Measurements from ENCODE around the gene GAA.
"Not testable (repeated sequence)": the region's sequence is repeated elsewhere in the genome, so short reads cannot be mapped to it uniquely, and the experiment has no call there.

Gene GAA

DNA sequence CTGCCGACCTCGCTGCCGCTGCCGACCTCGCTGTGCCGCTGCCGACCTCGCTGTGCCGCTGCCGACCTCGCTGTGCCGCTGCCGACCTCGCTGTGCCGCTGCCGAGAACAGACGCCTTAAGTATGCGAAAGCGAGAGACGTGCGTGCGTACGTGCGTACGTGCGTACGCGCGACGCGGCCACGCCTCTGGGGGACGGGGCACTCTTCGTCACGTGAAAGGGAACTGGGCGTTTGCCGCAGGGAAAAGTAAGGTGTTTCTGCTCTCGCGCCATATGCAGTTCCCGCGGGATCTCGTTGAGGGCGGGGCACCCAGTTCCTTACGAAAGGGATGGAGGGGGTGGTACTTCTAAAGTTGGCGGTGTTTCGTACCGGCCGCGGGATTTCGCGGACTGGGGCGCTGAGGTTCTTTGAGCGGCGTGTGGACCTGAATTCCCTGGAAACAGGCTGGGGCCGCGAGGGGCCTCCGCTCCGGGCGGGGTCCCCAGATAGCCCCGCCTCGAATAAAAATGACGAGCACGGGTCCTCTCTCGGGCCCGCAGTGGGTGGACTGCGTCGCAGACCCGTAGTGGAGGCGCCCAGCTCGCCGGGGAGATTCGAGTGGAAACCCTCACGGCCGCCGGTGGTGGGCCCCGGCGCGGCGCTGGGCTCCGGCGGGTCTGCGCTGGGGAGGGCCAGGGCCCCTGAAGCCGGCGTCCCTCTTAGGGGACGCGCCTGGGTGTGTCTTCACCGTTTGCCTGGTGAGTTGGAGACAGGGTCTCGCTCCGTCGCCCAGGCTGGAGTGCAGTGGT, 45.8 kb downstream of the GAA start, which contains the start of gene EIF4A3:
TSS of gene EIF4A3 (minus strand) at position 94 of the 788 bp plus-strand sequence. CDS start 167 bp downstream, outside the sequence.
- peak; percentile 98 for DNase-seq

DNA sequence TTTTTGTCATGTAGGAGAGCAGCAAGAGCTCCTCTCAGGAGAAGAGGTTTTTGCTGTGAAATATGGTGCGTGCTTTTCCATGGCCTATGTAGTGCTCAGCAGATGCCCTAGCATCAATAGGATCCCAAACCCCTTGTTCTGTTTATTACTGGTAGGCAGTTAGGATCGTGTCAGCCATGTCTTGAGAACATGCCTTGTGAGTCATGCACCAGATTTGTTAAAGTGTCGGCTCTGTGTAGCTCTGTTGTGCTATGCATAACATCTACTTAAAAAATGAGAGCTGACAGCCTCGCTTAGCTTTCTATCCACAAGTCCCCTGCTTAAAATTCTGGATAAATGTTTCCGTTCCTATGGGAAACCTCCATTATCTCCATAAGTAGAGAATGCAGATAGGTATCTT, 50.0 kb downstream of the GAA start:
- no peak for DNase-seq

DNA sequence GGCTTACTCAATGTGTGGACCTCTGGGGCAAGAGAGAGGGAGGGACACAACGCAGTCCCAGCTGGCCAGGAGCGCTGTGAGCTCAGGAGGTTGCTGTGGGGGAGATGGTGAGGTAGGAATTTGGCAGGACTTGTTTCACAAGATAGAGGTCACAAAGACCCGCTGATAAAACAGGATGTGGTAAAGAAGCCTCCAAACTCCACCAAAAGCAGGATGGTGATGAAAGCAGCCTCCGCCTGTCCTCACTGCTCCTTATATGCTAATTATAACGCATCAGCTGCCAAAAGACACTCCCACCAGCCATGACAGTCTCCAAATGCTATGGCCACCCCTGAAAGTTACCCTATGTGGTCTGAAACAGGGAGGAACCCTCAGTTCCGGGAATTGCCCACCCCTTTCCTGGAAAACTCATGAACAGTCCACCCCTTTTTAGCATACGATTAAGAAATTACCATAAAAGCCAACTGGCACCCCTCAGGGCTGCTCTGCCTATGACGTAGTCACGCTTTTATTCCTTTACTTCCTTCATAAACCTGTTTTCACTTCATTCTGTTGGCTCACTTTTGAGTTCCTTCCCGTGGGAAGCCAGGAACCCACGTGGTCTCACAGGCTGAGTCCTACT, 50.8 kb downstream of the GAA start:
- DNase-seq: no peak

DNA sequence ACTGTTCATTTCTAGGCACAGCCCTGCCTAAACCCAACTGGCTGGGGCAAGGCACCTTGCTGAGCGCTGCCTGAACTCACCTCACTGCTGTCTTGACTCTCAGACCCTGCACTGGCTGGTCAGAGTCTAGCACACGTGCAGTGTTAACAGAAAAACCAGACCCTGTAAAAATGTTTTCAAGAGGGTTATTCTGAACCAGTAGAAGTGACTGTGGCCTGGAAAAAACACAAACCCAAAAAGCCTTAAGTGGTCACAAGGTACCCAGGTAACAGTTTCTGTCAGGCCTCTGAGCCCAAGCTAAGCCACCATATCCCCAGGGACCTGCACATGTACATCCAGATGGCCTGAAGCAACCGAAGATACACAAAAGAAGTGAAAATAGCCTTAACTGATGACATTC, 51.6 kb downstream of the GAA start:
- DNase-seq: no peak

DNA sequence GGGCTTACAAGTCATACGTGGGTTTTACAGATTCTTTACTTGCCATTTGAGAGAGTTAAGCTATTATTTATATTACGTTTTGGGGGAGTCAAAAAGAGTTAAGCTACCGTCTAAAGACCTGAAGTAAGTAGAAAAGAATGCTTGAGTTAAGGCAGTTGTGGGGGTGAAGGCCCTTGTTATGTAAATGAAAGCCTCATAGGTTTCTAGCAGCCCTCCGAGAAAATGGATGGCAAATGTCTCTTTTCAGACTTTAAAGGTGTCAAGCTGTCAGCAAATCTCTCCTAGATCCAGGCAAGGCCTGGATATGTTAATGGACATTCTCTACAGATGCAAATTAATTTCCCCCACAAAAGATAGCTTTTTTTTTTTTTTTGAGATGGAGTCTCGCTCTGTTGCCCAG, 52.8 kb downstream of the GAA start:
- DNase-seq: no peak

DNA sequence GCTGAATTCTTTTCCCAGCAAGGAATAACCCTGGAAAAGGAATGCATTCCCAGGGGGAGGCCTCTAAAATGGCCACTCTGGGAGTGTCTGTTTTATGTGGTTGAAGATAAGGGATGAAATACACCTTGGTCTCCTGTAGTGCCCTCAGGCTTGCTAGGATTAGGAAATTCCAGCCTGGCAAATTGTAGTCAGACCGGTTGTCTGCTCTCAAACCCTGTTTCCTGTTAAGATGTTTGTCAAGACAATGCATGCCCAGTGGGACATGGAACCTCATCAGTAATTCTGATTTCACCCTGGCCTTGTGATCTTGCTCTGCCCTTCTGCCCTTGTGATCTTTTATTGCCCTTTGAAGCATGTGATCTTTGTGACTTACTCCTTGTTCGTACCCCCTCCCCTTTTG, 54.2 kb downstream of the GAA start:
- not testable (repeated sequence) for DNase-seq

DNA sequence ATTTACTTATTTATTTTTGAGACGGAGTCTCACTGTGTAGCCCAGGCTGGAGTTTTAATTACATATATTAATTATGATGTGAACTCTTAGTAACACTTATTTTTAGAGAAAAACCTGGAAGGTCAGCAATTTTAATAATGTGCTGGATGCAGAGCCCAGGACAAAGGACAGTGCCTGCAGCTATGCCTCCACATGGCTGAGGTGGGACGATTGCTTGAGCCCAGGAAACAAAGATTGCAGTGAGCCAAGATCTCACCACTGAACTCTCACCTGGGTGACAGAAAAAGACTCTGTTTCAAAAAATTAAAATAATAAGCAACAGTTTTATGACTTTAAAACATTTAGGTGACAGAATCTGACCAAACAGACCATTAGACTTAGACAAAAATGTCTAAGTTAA, 57.5 kb downstream of the GAA start:
- no peak for DNase-seq

DNA sequence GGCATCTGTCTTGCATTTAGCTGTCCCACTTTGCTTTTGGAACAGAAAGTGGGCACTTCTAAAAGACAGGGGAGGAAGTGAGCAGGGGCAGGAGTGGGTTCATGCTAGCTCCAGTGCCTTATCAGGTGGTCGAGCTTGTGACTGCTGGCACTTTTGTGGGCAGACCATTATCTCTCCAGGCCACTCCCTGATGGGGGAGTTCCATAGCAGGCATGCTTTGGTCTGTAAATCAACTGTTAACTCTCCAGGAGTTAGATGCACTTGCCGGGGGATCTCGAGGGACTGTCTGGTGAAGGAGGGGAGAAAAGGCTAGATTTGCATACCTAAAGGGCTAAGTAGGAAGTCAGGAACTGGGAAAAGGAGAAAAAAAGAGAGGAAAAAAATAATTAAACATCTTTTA, 59.2 kb downstream of the GAA start:
- no peak for DNase-seq

DNA sequence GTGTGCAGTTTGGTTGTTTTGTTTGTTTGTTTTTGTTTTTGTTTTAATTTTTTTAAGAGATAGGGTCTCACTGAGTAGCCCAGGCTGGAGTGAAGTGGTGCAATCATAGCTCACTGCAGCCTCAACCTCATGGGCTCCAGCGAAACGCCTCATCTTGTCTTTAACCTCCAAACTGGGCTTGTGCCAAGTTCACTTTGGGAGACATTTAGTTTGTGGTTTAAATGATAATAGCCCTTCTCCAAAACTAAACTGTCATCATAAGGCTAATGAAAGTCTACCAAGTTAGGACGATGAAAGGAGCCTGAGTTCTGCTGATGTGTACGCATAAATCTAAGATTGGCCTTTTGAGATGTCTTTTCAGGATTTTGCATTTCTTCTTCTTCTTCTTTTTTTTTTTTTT, 62.0 kb downstream of the GAA start:
- no peak for DNase-seq

DNA sequence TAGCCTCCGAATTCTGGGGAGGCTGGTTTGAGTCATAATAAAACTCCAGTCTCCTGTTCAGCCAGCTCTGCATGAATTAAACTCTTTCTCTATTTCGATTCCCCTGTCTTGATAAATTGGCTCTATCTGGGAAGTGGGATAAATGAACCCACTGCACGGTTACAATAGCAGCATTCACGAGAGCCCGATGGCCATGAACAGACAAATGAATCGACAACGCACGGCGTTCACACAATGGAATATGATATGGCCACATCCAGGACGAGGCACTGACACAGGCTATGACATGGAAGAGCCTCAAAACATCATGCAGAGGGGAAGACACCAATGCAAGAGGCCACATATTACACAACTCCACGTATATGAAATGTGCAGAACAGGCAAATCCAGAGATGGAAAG, 62.8 kb downstream of the GAA start:
- DNase-seq: no peak

DNA sequence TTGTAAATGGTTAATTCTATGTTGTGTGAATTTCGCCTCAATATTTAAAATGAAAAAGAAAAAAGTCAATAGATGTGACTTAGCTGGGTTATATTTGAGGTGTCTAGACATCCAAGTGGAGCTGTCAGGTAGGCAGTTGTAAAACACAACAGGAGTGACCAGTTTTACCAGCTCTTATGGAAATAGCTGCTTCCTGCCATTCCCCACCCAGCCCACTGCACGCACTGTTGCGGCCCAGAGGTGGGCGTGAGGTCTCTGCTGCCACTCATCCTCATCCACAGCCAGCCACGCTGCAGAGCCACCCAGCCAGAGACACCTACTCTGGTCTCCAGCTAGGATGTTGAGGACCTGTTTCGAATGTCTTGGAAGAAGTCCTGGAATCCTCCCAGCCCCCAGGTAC, 65.1 kb downstream of the GAA start:
- no peak for DNase-seq

DNA sequence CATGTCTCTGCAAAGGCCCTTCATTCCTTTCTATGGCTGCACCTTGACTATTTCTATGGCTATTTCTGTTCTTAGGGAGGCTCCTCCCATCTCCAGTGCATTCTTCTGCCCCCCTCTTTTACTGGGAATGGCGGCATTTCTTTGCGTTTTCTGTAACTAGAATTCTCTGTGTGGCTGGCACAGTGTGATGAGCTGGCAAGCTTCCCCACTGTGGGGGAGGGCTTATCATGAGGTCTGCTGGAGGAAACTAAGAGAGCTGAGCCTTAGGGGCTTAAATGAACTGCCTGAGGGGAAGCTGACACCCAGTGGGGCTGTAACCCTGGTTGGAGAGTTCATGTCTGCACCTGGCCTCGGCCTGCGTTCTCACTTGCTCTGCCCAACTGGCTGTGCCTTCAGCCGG, 67.0 kb downstream of the GAA start:
- no peak for DNase-seq

DNA sequence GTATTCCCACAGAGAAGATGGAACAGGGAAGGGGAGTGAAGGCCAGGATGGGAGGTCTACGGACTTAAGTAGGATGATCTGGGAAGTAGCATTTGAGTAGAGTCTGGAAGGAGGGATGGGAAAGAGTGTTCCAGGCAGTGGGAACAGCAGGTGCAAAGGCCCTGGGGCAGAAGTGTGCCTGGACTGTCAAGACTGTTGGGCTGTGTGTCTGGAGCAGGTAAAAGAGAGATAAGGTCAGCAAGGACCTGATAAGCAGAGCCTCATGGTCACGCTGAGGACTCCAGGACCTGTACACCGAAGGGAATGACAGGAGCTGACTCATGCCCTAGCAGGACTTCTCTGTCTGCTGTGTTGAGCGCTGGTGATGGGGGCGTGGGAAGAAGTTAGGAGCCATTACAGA, 67.7 kb downstream of the GAA start:
- DNase-seq: no peak

Measured in effector CD8-positive, alpha-beta T cell (primary cell).